Fibroblast of pulmonary artery (primary cell): Measurements from ENCODE around the gene NEAT1.
"Not testable (repeated sequence)": the region's sequence is repeated elsewhere in the genome, so short reads cannot be mapped to it uniquely, and the experiment has no call there.

Source experiments
- DNase-seq: peaks from one replicate; pipeline ENCODE4 v3.0.0-alpha.2; 2010; ENCODE audit warnings: low read depth
- H3K4me3 ChIP-seq: replicated peaks from 2 replicates; pipeline ENCODE4 v1.5.1; 2011; ENCODE audit warnings: low read depth, mild to moderate bottlenecking, control low read depth, low read length, moderate library complexity
- TF ChIP-seq, protein P1 (sequence below): IDR thresholded peaks from 2 replicates; pipeline ENCODE4 v1.5.1; 2011; ENCODE audit warnings: mild to moderate bottlenecking, control low read depth, low read length, inconsistent platforms; ENCODE audit errors: missing control alignments

Gene NEAT1

DNA sequence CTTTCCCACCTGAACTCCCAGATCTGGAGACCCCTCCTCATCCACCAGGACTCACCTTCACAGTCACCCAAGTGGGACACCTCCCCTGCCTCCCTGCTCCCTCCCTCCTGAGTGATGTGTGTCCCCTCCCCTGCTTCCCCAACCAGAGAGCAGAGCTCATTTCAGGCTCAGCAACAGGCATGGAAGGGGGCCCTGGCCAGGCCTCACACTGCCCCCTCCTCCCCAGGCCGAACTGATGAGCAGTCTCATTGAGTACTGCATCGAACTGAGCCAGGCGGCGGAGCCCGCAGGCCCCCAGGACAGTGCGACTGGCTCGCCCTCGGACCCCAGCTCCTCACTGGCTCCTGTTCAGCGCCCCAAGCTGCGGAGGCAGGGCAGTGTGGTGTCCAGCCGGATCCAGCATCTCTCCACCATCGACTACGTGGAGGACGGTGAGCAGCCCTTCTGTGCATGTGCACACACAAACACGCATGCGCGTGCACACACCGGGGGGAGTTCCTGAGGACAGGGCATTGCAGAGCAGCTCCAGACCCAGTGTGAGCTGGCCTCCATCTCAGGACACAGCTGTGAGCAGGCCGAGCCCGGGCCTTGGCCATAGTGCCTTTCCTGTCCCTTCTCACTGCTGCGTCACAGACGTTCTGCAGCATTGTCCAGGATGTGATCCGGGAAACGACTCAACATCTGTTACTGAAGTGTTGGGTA is 17.8 kb upstream of the NEAT1 start:
- no peak overlapping the region for H3K4me3 ChIP-seq
- DNase-seq: no peak

DNA sequence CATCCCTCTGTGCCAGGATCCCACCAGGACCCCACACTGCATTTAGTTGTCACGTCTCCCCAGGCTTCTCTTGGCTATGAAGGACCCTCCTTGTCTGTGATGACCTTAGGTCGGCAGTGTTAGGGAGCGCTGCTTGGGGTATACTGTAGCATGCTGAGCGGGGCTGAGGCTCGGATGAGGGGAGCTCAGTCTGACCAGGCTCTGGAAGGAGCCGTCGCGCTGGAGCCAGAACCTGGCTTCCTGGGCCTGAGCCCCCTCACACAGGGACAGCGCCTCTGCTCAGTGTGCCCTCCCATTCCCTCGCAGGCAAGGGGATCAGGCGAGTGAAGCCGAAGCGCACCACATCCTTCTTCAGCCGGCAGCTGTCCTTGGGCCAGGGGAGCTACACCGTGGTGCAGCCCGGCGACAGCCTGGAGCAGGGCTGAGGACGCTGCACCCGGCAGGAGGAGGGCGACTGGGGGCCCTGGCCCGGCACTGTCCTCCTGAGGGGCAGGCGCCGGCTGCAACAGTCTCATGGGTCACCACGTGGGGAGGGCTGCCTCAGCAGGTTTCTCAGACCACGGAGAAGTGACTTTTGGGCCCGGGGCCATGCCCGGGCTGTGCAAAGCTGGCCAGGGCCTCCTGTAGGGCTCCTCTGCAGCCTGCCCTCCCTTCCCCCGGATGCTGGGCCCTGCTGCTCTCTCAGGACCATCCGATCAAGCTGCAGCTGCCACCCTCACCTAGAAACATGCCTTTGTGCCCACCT is 11.5 kb upstream of the NEAT1 start:
- DNase-seq: no peak
- H3K4me3 ChIP-seq: no peak overlapping the region
- TF ChIP-seq, protein P1, sequence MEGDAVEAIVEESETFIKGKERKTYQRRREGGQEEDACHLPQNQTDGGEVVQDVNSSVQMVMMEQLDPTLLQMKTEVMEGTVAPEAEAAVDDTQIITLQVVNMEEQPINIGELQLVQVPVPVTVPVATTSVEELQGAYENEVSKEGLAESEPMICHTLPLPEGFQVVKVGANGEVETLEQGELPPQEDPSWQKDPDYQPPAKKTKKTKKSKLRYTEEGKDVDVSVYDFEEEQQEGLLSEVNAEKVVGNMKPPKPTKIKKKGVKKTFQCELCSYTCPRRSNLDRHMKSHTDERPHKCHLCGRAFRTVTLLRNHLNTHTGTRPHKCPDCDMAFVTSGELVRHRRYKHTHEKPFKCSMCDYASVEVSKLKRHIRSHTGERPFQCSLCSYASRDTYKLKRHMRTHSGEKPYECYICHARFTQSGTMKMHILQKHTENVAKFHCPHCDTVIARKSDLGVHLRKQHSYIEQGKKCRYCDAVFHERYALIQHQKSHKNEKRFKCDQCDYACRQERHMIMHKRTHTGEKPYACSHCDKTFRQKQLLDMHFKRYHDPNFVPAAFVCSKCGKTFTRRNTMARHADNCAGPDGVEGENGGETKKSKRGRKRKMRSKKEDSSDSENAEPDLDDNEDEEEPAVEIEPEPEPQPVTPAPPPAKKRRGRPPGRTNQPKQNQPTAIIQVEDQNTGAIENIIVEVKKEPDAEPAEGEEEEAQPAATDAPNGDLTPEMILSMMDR: no peak

More for the DNA sequence above, 17.8 kb upstream of the NEAT1 start:
- TF ChIP-seq, protein P1: no peak

DNA sequence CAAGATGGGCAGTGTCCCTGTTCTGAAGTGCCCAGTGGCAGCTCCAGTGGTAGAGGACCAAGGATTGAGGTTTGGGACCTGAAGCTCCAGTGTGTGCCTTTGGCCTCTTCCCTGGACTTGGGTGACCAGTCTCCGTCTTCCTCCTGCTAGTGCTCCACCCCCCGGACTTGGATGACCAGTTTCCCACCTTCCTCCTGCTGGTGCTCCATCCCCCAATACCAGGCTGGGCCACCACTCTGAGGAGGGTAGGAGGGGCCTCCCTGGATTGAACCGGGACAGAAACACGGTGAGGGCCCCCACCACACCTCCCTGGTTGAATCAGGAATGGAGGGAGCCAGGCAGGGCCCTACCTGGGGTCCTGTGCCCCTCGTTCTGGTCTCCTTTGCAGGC is 10.9 kb upstream of the NEAT1 start:
- no peak overlapping the region for H3K4me3 ChIP-seq
- DNase-seq: no peak
- TF ChIP-seq, protein P1: no peak

DNA sequence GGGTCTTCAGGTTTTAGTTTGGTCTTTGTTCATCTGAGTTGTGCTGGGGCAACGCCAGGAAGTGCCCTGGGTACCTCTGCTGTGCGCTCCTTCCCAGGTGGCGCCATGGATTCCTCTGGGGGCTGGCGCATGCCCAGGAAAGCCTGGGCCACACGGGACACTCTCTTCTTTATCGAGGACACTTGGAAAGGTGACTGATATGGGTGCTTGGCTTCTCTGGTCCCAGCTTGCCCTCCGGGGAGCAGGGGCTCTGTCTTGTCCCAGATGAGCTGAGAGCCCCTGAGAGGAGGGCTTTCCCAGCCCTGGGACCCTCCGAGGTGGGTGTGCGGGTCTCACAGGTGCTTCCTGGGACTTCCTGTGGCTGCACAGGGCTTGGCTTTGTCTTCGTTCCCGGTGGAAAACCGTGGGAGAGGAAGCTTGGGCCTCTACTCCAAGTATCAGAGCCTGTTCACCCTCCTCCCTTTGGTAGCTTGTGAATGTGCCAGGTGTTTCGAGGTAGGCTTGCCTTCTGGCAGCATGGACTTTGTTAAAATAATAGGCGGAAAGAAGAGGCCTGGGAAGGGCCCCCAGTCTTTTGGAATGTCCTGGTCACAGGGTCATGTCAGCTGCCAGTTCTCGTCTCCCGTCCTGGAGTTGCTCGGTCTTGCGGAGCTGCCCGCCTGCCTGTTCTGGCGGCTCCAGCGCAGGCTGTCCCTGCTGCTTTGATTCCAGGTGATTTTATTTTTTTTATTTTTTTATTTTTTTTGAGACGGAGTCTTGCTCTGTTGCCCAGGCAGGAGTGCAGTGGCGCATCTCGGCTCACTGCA is 10.1 kb upstream of the NEAT1 start:
- no peak overlapping the region for H3K4me3 ChIP-seq
- TF ChIP-seq, protein P1: no peak
- no peak for DNase-seq

DNA sequence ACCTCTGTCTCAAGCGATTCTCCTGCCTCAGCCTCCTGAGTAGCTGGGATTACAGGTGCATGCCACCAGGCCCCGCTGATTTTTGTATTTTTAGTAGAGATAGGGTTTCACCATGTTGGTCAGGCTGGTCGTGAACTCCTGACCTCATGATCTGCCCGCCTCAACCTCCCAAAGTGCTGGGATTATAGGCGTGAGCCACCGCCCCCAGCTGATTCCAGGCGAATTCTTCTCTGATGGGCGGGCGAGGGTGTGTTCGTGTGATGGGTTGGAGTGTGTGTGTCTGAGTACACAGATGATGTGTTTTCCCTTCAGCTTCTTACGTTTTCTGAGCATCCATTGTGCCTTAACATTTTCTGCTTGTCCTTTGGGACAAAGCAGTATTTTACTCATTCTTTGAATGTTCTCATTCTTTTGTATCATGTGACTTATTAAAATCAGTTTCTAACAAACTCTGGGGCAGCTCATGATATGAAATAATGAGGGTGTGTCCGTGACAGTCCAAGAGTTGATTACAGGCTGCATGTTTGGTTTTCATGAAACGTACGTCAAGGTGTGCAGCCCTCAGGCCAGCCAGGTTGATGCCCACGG is 9.4 kb upstream of the NEAT1 start:
- DNase-seq, H3K4me3 ChIP-seq: not testable (repeated sequence)

DNA sequence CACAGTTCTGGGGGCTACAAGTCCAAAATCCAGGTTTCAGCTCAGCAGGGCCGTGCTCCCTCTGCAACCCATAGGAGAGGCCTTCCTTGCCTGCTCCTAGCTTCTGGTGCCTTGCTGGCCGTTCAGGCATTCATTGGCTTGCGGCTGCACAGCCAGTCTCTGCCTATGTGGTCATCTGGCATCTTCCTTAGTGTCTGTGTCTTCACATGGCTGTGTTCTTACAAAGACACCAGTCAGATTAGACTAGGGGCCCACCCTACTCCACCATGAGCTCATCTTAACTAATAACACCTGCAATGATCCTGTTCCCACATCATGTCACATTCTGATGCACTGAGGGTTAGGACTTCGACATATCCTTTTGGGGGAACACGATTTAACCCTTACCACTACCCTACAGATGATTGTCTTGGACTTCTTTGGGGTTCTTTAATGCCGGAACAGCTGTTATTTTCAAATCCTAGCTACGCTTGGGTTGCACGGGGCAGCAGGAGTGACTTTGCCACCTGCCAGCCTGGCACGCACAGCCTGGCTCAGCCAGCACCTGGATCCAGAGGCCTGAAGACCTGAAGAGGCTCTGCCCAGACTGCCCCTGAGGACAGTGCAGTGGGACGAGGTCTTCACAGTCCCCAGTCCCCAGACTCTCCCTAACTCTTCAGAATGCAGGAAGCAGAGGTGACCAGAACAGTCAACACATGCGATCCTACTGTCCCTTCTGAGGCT is 7.7 kb upstream of the NEAT1 start:
- no peak for DNase-seq
- H3K4me3 ChIP-seq: no peak overlapping the region
- TF ChIP-seq, protein P1: no peak
